HG02623 (cell line): ENCODE data around the gene GRID1.

Source experiments
- ATAC-seq: cut with Tn5 transposase; IDR thresholded peaks from one replicate; pipeline ENCODE4 v1.9.1; 2021; ENCODE audit warnings: moderate library complexity; ENCODE audit not compliant: unreplicated experiment

The GRID1 gene

GRCh38 chr10:85649461-85649860 is 717.1 kb downstream of the GRID1 start:
- no peak for ATAC-seq

GRCh38 chr10:85648279-85648754 is 718.3 kb downstream of the GRID1 start:
- ATAC-seq: no peak

GRCh38 chr10:85647741-85648140 is 718.9 kb downstream of the GRID1 start:
- no peak for ATAC-seq

- no peak for ATAC-seq
Observed at GRCh38 chr10:85645926-85646711, 720.5 kb downstream of the GRID1 start.

- no peak for ATAC-seq
Observed at GRCh38 chr10:85645053-85645452, 721.5 kb downstream of the GRID1 start.

- no peak for ATAC-seq
Observed at GRCh38 chr10:85643845-85644525, 722.6 kb downstream of the GRID1 start.

- no peak for ATAC-seq
Observed at GRCh38 chr10:85643171-85643844, 723.3 kb downstream of the GRID1 start.

- no peak for ATAC-seq
Observed at GRCh38 chr10:85642421-85643170, 724.0 kb downstream of the GRID1 start.

GRCh38 chr10:85642082-85642420 is 724.5 kb downstream of the GRID1 start:
- no peak for ATAC-seq

GRCh38 chr10:85641479-85642009 is 725.1 kb downstream of the GRID1 start:
- no peak for ATAC-seq

- peak; percentile 66 for ATAC-seq
Observed at GRCh38 chr10:85638797-85639196, 727.8 kb downstream of the GRID1 start.

- ATAC-seq: no peak
Observed at GRCh38 chr10:85635650-85636049, 730.9 kb downstream of the GRID1 start.

GRCh38 chr10:85624511-85624910 is 742.1 kb downstream of the GRID1 start:
- no peak for ATAC-seq

- no peak for ATAC-seq
Observed at GRCh38 chr10:85623758-85624157, 742.8 kb downstream of the GRID1 start.

- no peak for ATAC-seq
Observed at GRCh38 chr10:85623342-85623741, 743.3 kb downstream of the GRID1 start.

- no peak for ATAC-seq
Observed at GRCh38 chr10:85622425-85622824, 744.2 kb downstream of the GRID1 start.

GRCh38 chr10:85621562-85621961 is 745.0 kb downstream of the GRID1 start:
- no peak for ATAC-seq

GRCh38 chr10:85620807-85621206 is 745.8 kb downstream of the GRID1 start:
- no peak for ATAC-seq

GRCh38 chr10:85619832-85620231 is 746.8 kb downstream of the GRID1 start:
- ATAC-seq: no peak

- ATAC-seq: no peak
Observed at GRCh38 chr10:85618841-85619240, 747.8 kb downstream of the GRID1 start.
